Measurements from ENCODE around the gene OR2H2. TPM values are rescaled to one million over a fixed set of nuclear protein-coding genes. Genes with fewer than 3 reads are reported as not detected.

The OR2H2 gene
- total and polyA plus RNA-seq, 2 experiments from 2014 or later = 0.86 TPM; not detected in 1

GRCh38 chr6:29590218-29590808, 5.4 kb downstream of the OR2H2 start (continued):
- no peak for TF ChIP-seq ZNF462 (CRISPR knock-in tag; IDR thresholded peaks at IDR 0.05)

GRCh38 chr6:29591677-29592076, 6.8 kb downstream of the OR2H2 start:
- Histone ChIP-seq H3K27me3 (ENCODE audit: insufficient read depth) (no peaks in the 10 kb centered on the region), H4K20me1 (replicated peaks; ENCODE audit: insufficient read depth) (no peaks in the 10 kb centered on the region), H2AFZ (no peak overlapping the region), H3K79me2 (replicated peaks; ENCODE audit: insufficient read depth) (no peaks in the 10 kb centered on the region), H3F3A (replicated peaks; ENCODE audit: low read depth) (no peaks in the 10 kb centered on the region), H3K4me3 (no peak overlapping the region), H3K4me2 (no peak overlapping the region), H3K9me2 (ENCODE audit: insufficient read depth) (no peaks in the 10 kb centered on the region), H3K4me1 (ENCODE audit: insufficient read depth) (peaks cover 30% of the 10 kb centered on the region), H3K36me3 (ENCODE audit: insufficient read depth) (no peaks in the 10 kb centered on the region), H3K27ac (ENCODE audit: low read depth) (peak overlapping the region; percentile 23)
- Mint-ChIP-seq H3K4me3 (no peak overlapping the region), H3K36me3 (ENCODE audit: low read depth) (peaks cover 5% of the 10 kb centered on the region; the same call in 2 of the 3 replicates), H3K27me3 (ENCODE audit: insufficient read depth, low read depth, poor library complexity) (peaks cover 8% of the 10 kb centered on the region), H3K4me1 (peaks cover 27% of the 10 kb centered on the region), H3K9me3 (peaks cover 3% of the 10 kb centered on the region; the same call in 1 of the 3 replicates), H3K27ac (no peak overlapping the region)
- ATAC-seq (no peak), DNase-seq (ENCODE audit: low spot score) (no peak)
- TF ChIP-seq ZNF331 (CRISPR knock-in tag; IDR thresholded peaks at IDR 0.05; ENCODE audit: low read depth) = no peak
- no peak for TF ChIP-seq EZH2phosphoT487 (IDR thresholded peaks at IDR 0.05; ENCODE audit: unreplicated experiment)
- TF ChIP-seq NANOG (IDR thresholded peaks at IDR 0.05; ENCODE audit: borderline replicate concordance) = no peak
- TF ChIP-seq CREB1 (CRISPR knock-in tag; IDR thresholded peaks at IDR 0.05; ENCODE audit: low read depth) = no peak
- TF ChIP-seq ETS1 (IDR thresholded peaks at IDR 0.05) = no peak
- TF ChIP-seq ZNF462 (CRISPR knock-in tag; IDR thresholded peaks at IDR 0.05) = no peak

All from GM23338 (cell line).